AG09309 (cell line): Measurements from ENCODE around the gene NAA15.
"Not testable (repeated sequence)": the region's sequence is repeated elsewhere in the genome, so short reads cannot be mapped to it uniquely, and the experiment has no call there.

Experiments
- DNase-seq: peaks from one replicate; pipeline ENCODE4 v3.0.0-alpha.2; 2010; ENCODE audit warnings: low read depth
- H3K4me3 ChIP-seq: 2 replicates; pipeline ENCODE4 v1.5.1; 2011; ENCODE audit warnings: mild to moderate bottlenecking, low read depth, low read length, moderate library complexity; ENCODE audit not compliant: control insufficient read depth
- CTCF ChIP-seq: IDR thresholded peaks from 2 replicates; pipeline ENCODE4 v1.5.1; 2011; ENCODE audit warnings: mild to moderate bottlenecking, low read depth, low read length, inconsistent platforms; ENCODE audit not compliant: insufficient read depth, control insufficient read depth; ENCODE audit errors: missing control alignments

NAA15 gene

DNA sequence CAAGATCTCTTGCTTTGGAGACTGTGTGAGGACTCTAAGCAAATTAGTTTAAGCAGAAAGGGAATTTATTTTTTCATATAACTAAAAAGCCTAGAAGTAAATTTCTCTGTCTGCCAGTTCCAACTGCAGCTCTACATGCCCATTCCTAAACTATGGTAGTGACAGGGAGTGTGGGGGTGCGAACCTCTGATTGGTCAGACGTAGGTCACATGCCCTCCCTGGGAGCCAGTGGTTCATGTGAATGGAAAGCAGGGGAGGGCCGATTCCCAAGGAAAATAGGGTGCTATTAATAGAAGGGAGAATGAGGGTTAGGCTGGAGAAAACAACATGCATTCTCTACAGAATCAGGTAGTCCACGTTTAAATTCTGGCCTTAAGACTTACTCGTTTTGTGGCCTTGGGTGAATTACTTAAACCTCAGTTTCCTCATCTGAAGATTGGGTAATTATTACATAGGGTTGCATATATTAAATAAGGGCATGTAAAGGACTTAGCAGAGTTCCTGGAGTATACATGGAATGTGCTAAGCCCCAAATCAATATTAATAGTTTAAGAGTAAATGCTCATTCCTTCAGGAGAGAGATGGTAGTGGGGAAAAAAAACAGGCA lies 159.8 kb downstream of the NAA15 start:
- TF ChIP-seq CTCF, result no peak
- DNase-seq, result no peak

GRCh38 chr4:139464512-139464911 lies 163.2 kb downstream of the NAA15 start:
- not testable (repeated sequence) for DNase-seq, H3K4me3 ChIP-seq

More for the DNA sequence above, 159.8 kb downstream of the NAA15 start:
- no peak overlapping the region for H3K4me3 ChIP-seq

DNA sequence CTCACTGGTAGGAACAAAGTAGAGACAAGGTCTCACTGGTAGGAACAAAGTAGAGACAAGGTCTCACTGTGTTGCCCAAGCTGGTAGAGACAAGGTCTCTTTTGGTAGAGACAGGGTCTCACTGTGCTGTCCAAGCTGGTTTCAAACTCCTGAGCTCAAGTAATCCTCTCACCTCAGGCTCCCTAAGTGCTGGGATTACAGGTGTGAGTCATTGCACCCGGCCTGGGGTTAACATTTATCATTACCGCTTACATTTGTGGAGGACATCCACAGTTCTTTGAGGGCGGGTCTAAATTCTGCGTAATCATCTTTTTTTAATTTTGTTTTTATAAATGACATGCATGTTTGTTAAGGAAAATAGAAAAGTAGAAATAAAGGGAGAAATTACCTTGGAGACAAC lies 164.6 kb downstream of the NAA15 start:
- no peak for DNase-seq
- H3K4me3 ChIP-seq, result no peak overlapping the region
- TF ChIP-seq CTCF, result no peak

GRCh38 chr4:139468756-139469155 lies 167.5 kb downstream of the NAA15 start:
- not testable (repeated sequence) for DNase-seq, H3K4me3 ChIP-seq

DNA sequence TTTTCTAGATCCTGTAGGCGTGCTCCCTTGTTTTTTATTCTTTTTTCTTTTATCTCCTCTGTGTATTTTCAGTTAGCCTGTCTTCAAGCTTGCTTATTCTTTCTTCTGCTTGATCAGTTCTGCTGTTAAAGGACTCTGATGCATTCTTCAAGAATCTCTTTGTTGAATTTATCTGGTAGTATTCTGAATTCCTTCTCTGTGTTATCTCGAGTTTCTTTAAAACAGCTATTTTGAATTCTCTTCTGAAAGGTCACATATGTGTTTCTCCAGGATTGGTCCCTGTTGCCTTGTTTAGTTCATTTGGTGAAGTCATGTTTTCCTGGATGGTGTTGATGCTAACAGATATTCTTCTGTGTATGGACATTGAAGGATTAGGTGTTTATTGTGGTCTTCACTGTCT lies 167.9 kb downstream of the NAA15 start:
- no peak for DNase-seq
- TF ChIP-seq CTCF, result no peak

More for the DNA sequence above, 167.9 kb downstream of the NAA15 start:
- H3K4me3 ChIP-seq, result no peak overlapping the region
